ENCODE results near the gene DHRS9. TPM values are rescaled to one million over a fixed set of nuclear protein-coding genes. Genes with fewer than 3 reads are reported as not detected.

The DHRS9 gene
- polyA plus RNA-seq, 2 of the 4 experiments (the other 2 are of a cell fraction), result 0.19 to 0.25 TPM

DNA sequence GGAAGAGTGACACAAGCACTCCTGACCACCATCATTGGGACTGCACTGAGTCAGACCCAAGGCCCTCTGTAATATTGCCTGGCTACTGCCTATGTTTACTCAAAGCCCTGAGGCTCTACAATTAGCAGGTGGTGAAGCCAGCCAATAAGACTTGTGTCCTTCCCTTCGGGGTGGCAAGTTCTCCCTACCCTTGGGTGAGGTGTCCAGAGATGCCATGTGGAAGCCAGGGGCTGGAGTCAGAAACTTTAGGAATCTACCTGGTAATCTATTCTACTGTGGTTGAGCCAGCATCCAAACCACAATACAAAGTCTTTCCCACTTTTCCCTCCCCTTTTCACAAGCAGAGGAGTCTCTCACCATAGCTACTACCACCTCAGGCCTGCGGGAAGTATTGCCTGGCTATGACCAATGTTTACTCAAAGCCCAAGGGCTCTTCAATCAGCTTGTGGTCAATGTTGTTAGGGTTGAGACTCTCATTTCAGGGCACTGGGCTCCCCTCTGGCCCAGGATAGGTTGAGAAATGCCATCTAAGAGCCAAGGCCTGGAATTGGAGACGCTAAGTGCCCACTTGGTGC lies 17.6 kb downstream of the DHRS9 start:
- ChIA-PET POLR2A (no interaction called here), CTCF (interaction anchor here (1.0 kb wide), 1 partner anchor 19 kb away, joined by 4 read pairs; no protein-coding TSS in a partner anchor)
- WGBS (ENCODE audit: missing lambda C conversion rate), result 55% methylated on average over 3 of the region's 3 CpGs
- ATAC-seq (no peak), FAIRE-seq (no peak), DNase-seq (ENCODE audit: low read depth in 1 of 2, low spot score in 1 of 2) (no peak)
- TF ChIP-seq HOXB13 (CRISPR knock-in tag; IDR thresholded peaks at IDR 0.05; ENCODE audit: low read depth), result no peak
- no peak overlapping the region for H3K27ac ChIP-seq
- no peak overlapping the region for H3K4me2 ChIP-seq
- peaks cover 7% of the 10 kb centered on the region for H3K4me1 ChIP-seq
- no peak overlapping the region for H3K4me3 ChIP-seq
- H3K9me3 ChIP-seq, result peaks cover 7% of the 10 kb centered on the region; the same call in 1 of the 3 replicates

DNA sequence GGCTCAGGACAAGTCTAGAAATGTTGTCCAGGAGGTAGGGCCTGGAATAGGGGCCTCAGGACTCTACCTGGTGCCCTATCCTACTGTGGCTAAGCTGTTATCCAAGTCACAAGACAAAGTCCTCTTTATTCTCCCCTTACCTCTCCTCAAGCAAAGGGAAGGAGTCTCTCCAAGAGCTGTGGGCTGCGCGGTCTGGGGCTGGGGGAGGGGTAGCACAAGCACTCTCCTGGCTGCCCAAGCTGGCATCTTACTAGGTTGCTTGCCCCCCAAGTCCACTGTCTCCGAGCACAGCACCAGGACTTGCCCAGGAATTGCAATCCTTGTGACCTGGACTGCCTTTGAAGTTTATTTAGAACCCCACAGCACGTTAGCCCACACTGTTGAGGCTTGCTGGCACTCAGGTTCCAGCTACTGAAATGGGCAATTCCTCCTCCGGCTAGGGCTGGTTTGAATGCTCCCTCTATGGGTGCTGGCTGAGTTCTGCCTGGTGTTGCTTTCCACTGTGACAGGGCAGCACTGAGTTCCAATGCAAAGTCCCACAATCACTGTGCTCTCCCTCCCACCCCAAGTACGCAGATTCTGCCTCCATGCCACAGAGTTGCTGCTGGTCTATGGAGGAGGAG lies 18.5 kb downstream of the DHRS9 start:
- WGBS (ENCODE audit: missing lambda C conversion rate), result 64% methylated on average over 6 of the region's 6 CpGs
- FAIRE-seq (no peak), ATAC-seq (no peak), DNase-seq (ENCODE audit: low read depth in 1 of 2, low spot score in 1 of 2) (no peak)
- Histone ChIP-seq H3K4me3 (no peak overlapping the region), H3K4me2 (no peak overlapping the region), H3K9me3 (peaks cover 7% of the 10 kb centered on the region; the same call in 1 of the 3 replicates), H3K4me1 (peaks cover 16% of the 10 kb centered on the region), H3K27ac (no peak overlapping the region)
- ChIA-PET POLR2A (no interaction called here), CTCF (interaction anchor here (0.7 to 1.0 kb wide), 2 partner anchors 18 to 64 kb away, joined by 3 to 4 read pairs; no protein-coding TSS in a partner anchor)
- TF ChIP-seq PHF8 (IDR thresholded peaks at IDR 0.05; ENCODE audit: borderline replicate concordance, low read depth) (no peak), CBX2 (IDR thresholded peaks at IDR 0.05; ENCODE audit: borderline replicate concordance, low read depth) (no peak), EHMT2 (IDR thresholded peaks at IDR 0.05; ENCODE audit: low read depth) (no peak), RAD21 (conservative IDR thresholded peaks at IDR 0.05 in 1 of 2, IDR thresholded peaks at IDR 0.05 in 1 of 2) (no peak)
- TF ChIP-seq, protein P1, sequence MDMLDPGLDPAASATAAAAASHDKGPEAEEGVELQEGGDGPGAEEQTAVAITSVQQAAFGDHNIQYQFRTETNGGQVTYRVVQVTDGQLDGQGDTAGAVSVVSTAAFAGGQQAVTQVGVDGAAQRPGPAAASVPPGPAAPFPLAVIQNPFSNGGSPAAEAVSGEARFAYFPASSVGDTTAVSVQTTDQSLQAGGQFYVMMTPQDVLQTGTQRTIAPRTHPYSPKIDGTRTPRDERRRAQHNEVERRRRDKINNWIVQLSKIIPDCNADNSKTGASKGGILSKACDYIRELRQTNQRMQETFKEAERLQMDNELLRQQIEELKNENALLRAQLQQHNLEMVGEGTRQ (IDR thresholded peaks at IDR 0.05), result no peak

DNA sequence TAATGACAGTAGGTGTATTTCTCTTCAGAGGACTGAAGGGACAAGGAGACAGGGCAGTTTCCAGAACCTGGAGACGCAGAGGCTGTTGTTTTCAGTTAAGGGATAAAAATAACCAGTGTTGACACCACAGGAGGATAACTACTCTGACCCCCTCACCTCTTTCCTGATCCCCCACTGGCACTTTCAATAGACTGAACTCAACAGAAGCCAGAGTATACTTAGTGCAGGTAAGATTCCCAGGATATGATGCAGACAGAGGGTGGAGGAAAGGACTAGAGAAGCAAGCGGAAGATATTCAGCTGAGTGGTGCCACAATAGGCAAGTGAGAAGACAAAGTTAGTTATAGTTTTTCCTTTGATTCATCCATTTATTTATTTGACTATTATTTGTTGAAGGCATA lies 19.8 kb downstream of the DHRS9 start:
- no peak for TF ChIP-seq BHLHE40 (IDR thresholded peaks at IDR 0.05; ENCODE audit: low read depth, low read length)
- no peak for TF ChIP-seq HDAC2 (IDR thresholded peaks at IDR 0.05)
- TF ChIP-seq, protein P2, sequence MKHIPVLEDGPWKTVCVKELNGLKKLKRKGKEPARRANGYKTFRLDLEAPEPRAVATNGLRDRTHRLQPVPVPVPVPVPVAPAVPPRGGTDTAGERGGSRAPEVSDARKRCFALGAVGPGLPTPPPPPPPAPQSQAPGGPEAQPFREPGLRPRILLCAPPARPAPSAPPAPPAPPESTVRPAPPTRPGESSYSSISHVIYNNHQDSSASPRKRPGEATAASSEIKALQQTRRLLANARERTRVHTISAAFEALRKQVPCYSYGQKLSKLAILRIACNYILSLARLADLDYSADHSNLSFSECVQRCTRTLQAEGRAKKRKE (CRISPR knock-in tag; IDR thresholded peaks at IDR 0.05; ENCODE audit: low read depth), result no peak
- no peak for TF ChIP-seq MAZ (IDR thresholded peaks at IDR 0.05; ENCODE audit: borderline replicate concordance, low read depth, low read length)
- no peak for TF ChIP-seq POLR2A (IDR thresholded peaks at IDR 0.05; ENCODE audit: low read length)
- no peak for TF ChIP-seq RAD21 (conservative IDR thresholded peaks at IDR 0.05 in 1 of 2, IDR thresholded peaks at IDR 0.05 in 1 of 2)
- TF ChIP-seq EHF (CRISPR knock-in tag; IDR thresholded peaks at IDR 0.05), result no peak
- no peak for TF ChIP-seq SMC3 (IDR thresholded peaks at IDR 0.05)
- TF ChIP-seq MAFK (IDR thresholded peaks at IDR 0.05; ENCODE audit: partially characterized antibody), result no peak
- TF ChIP-seq ZSCAN20 (CRISPR knock-in tag; IDR thresholded peaks at IDR 0.05), result no peak
- peaks cover 16% of the 10 kb centered on the region for H3K4me1 ChIP-seq
- no peak overlapping the region for H3K27ac ChIP-seq
- FAIRE-seq, result no peak
- H3K9me3 ChIP-seq, result peaks cover 7% of the 10 kb centered on the region; the same call in 1 of the 3 replicates
- no peak overlapping the region for H3K4me2 ChIP-seq
- WGBS (ENCODE audit: missing lambda C conversion rate), result 77% methylated on average over 2 of the region's 2 CpGs
- no peak for DNase-seq (ENCODE audit: low read depth in 1 of 2, low spot score in 1 of 2)
- no peak for ATAC-seq
- CTCF ChIA-PET, result interaction anchor here (1.0 kb wide), 1 partner anchor 43 kb away, joined by 4 read pairs; no protein-coding TSS in a partner anchor
- POLR2A ChIA-PET, result no interaction called here
- H3K4me3 ChIP-seq, result no peak overlapping the region

DNA sequence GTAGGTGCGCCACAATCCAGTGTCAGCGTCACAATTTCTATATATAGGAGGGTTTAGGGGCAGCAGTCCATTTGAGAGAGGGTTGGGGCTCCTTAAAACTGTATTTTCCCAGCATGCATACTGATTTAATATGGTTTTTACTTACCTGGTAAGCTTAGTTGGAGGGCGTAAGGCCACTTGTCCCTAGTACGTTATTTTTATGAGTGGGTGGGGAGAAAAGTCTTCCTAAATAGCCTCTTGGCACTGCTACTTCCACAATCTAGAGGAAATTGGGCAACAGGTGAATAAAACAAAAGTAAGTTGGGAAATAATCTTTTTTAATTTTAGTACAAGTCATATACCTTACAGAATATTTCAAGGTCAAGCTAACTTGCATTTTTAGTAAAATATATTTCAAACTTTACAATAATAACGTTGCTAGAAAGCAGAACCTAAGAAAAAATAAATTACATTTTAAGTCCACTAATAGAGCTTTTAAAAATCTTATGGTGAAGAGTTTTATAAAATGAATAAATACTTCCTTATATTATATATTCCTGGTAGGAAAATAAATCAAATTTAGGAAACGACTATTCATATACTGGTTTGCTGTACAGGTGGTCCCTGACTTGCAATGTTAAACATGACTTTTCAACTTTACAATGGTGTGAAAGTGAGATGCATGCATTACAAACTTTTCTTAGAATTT lies 20.9 kb downstream of the DHRS9 start:
- DNase-seq (ENCODE audit: low read depth in 1 of 2, low spot score in 1 of 2) (no peak), FAIRE-seq (no peak), ATAC-seq (no peak)
- Histone ChIP-seq H3K9me3 (peaks cover 5% of the 10 kb centered on the region; the same call in 1 of the 3 replicates), H3K27ac (no peak overlapping the region), H3K4me2 (no peak overlapping the region), H3K4me1 (peaks cover 22% of the 10 kb centered on the region), H3K4me3 (no peak overlapping the region)
- POLR2A ChIA-PET, result no interaction called here
- TF ChIP-seq HDAC2 (IDR thresholded peaks at IDR 0.05) (no peak), EP300 (IDR thresholded peaks at IDR 0.05) (no peak), MAZ (IDR thresholded peaks at IDR 0.05; ENCODE audit: borderline replicate concordance, low read depth, low read length) (no peak), PHF8 (IDR thresholded peaks at IDR 0.05; ENCODE audit: borderline replicate concordance, low read depth) (no peak), KDM5A (IDR thresholded peaks at IDR 0.05) (no peak), GATA3 (IDR thresholded peaks at IDR 0.05; ENCODE audit: borderline replicate concordance) (no peak), NR3C1 (IDR thresholded peaks at IDR 0.05) (no peak), JUNB (IDR thresholded peaks at IDR 0.05) (no peak)
- TF ChIP-seq, protein P3, sequence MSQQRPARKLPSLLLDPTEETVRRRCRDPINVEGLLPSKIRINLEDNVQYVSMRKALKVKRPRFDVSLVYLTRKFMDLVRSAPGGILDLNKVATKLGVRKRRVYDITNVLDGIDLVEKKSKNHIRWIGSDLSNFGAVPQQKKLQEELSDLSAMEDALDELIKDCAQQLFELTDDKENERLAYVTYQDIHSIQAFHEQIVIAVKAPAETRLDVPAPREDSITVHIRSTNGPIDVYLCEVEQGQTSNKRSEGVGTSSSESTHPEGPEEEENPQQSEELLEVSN (IDR thresholded peaks at IDR 0.05; ENCODE audit: borderline replicate concordance, low read depth), result no peak
- TF ChIP-seq, protein P4, sequence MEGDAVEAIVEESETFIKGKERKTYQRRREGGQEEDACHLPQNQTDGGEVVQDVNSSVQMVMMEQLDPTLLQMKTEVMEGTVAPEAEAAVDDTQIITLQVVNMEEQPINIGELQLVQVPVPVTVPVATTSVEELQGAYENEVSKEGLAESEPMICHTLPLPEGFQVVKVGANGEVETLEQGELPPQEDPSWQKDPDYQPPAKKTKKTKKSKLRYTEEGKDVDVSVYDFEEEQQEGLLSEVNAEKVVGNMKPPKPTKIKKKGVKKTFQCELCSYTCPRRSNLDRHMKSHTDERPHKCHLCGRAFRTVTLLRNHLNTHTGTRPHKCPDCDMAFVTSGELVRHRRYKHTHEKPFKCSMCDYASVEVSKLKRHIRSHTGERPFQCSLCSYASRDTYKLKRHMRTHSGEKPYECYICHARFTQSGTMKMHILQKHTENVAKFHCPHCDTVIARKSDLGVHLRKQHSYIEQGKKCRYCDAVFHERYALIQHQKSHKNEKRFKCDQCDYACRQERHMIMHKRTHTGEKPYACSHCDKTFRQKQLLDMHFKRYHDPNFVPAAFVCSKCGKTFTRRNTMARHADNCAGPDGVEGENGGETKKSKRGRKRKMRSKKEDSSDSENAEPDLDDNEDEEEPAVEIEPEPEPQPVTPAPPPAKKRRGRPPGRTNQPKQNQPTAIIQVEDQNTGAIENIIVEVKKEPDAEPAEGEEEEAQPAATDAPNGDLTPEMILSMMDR (IDR thresholded peaks at IDR 0.05), result no peak
- WGBS (ENCODE audit: missing lambda C conversion rate), result 55% methylated on average over 6 of the region's 6 CpGs
- CTCF ChIA-PET, result interaction anchor here (0.9 to 1.7 kb wide), 3 partner anchors 20 to 52 kb away, joined by 3 to 4 read pairs (median 4); no protein-coding TSS in a partner anchor
